Transverse colon (tissue), 4 donors: ENCODE measurements around the gene MED14.

ENCODE experiments used
- CTCF ChIP-seq, 5 experiments: fragments of 200-600 bp in 3 of 5; fragments of 450-650 bp in 2 of 5; sonication (generic) in 3 of 5; IDR thresholded peaks; 1 replicate in 2 of 5; 2 replicates in 3 of 5; pipeline ENCODE4 v1.5.1; 2016 to 2017; ENCODE audit warnings: antibody characterized with exemption in 5 of 5, inconsistent platforms in 3 of 5, mild to moderate bottlenecking in 2 of 5, moderate library complexity in 1 of 5
- POLR2A ChIP-seq: fragments of 450-650 bp; IDR thresholded peaks from one replicate; pipeline ENCODE4 v1.6.1; 2016; ENCODE audit warnings: antibody characterized with exemption, mild to moderate bottlenecking, moderate library complexity
- POLR2AphosphoS5 ChIP-seq, 3 donors: sonication (generic); formaldehyde crosslinking; IDR thresholded peaks; one replicate each; pipeline ENCODE4 v1.6.1; 2016; ENCODE audit warnings: antibody characterized with exemption in 3 of 3

GRCh38 chrX:40773809-40774208, 38.5 kb upstream of the MED14 start:
- TF ChIP-seq CTCF (IDR thresholded peaks at IDR 0.05) = no peak
- TF ChIP-seq POLR2AphosphoS5 (IDR thresholded peaks at IDR 0.05) = no peak
- no peak for TF ChIP-seq POLR2A
